Measurements from ENCODE around the gene EPAS1. TPM values are rescaled to one million over a fixed set of nuclear protein-coding genes. Genes with fewer than 3 reads are reported as not detected.
A peak's percentile ranks its signal among the peaks of the same experiment; 100 is the strongest.

EPAS1 gene
- total RNA-seq = 100 to 1,000 TPM in 1 of 2 donors, 10 to 100 TPM in 1; 51.5 to 193 TPM
- polyA plus RNA-seq = 10 to 100 TPM; 26.2 to 70.7 TPM

- H3K4me3 ChIP-seq (ENCODE audit: low read depth in 1 of 3, low read length in 3 of 3) = peak within 1 kb of the TSS; percentile 72 to 93 (median 89)
- peak; percentile 85 for TF ChIP-seq REST (IDR thresholded peaks at IDR 0.05)
- TF ChIP-seq MAX (IDR thresholded peaks at IDR 0.05) = no peak
- TF ChIP-seq ZBTB33 (IDR thresholded peaks at IDR 0.05) = no peak
- peak in 1 of 2 donors; percentile 7 for TF ChIP-seq RAD21 (IDR thresholded peaks at IDR 0.05)
- TF ChIP-seq SP1 (IDR thresholded peaks at IDR 0.05) = peak; percentile 22
- TF ChIP-seq TAF1 (conservative IDR thresholded peaks at IDR 0.05) = peak; percentile 88
- TF ChIP-seq RXRA (IDR thresholded peaks at IDR 0.05) = peak; percentile 6 to 22
- peak; percentile 90 for DNase-seq (ENCODE audit: low spot score)
- WGBS = under 1% methylated on average over 94 of the region's 94 CpGs
- H3K27ac ChIP-seq (ENCODE audit: low read depth in 1 of 2, low read length in 2 of 2) = peak within 1 kb of the TSS; percentile 98 to 99
- H3K36me3 ChIP-seq (ENCODE audit: control insufficient read depth in 4 of 4, insufficient read depth in 3 of 4, low read depth in 1 of 4, low read length in 3 of 4) = no peaks in the 10 kb centered on the region
- no peaks in the 10 kb centered on the region for H3K9me3 ChIP-seq (ENCODE audit: control insufficient read depth in 4 of 4, low read length in 3 of 4)
- H3K9ac ChIP-seq (ENCODE audit: low read depth in 1 of 2, low read length in 2 of 2) = peak within 1 kb of the TSS; percentile 88 to 94
- no peaks in the 10 kb centered on the region for H3K27me3 ChIP-seq (ENCODE audit: control insufficient read depth in 4 of 4, insufficient read depth in 4 of 4, low read length in 3 of 4)
- H3K4me1 ChIP-seq (ENCODE audit: control insufficient read depth in 4 of 4, insufficient read depth in 4 of 4, low read length in 3 of 4) = peaks cover 4 to 26% (median 11%) of the 10 kb centered on the region in 4 donors
Observed at GRCh38 chr2:46296840-46297545, at the start of gene EPAS1. Gene EPAS1 (plus strand): TSS chr2:46297407. CDS start chr2:46297912, 505 bp downstream.

GRCh38 chr2:46248171-46248570 is 49.0 kb upstream of the EPAS1 start:
- no peak overlapping the region for H3K4me3 ChIP-seq (ENCODE audit: low read depth in 1 of 3, low read length in 3 of 3)
- no peak for DNase-seq (ENCODE audit: low spot score)
- peaks cover 0 to 16% (median 9%) of the 10 kb centered on the region in 4 donors for H3K4me1 ChIP-seq (ENCODE audit: control insufficient read depth in 4 of 4, insufficient read depth in 4 of 4, low read length in 3 of 4)
- no peaks in the 10 kb centered on the region for H3K36me3 ChIP-seq (ENCODE audit: control insufficient read depth in 4 of 4, insufficient read depth in 3 of 4, low read depth in 1 of 4, low read length in 3 of 4)
- H3K27me3 ChIP-seq (ENCODE audit: control insufficient read depth in 4 of 4, insufficient read depth in 4 of 4, low read length in 3 of 4) = no peaks in the 10 kb centered on the region
- no peak overlapping the region for H3K9ac ChIP-seq (ENCODE audit: low read depth in 1 of 2, low read length in 2 of 2)
- no peak for TF ChIP-seq HNF4A (conservative IDR thresholded peaks at IDR 0.05)
- TF ChIP-seq FOXA2 (IDR thresholded peaks at IDR 0.05) = peak; percentile 90
- peak in 1 of 2 donors; percentile 39 for TF ChIP-seq RAD21 (IDR thresholded peaks at IDR 0.05)
- no peak for TF ChIP-seq YY1 (IDR thresholded peaks at IDR 0.05)
- TF ChIP-seq MAX (IDR thresholded peaks at IDR 0.05) = peak; percentile 36
- peak; percentile 74 for TF ChIP-seq FOXA1 (IDR thresholded peaks at IDR 0.05)
- TF ChIP-seq RXRA (IDR thresholded peaks at IDR 0.05) = peak; percentile 33 to 56
- TF ChIP-seq EGR1 (IDR thresholded peaks at IDR 0.05; ENCODE audit: low read depth in 2 of 2) = no peak
- H3K9me3 ChIP-seq (ENCODE audit: control insufficient read depth in 4 of 4, low read length in 3 of 4) = no peaks in the 10 kb centered on the region
- peak overlapping the region in 1 of 2 donors; percentile 6 for H3K27ac ChIP-seq (ENCODE audit: low read depth in 1 of 2, low read length in 2 of 2)

All from liver (tissue), 9 donors.